HPDE6-E6E7 (cell line): ENCODE data around the gene MYL6B.
"Not testable (repeated sequence)": the region's sequence is repeated elsewhere in the genome, so short reads cannot be mapped to it uniquely, and the experiment has no call there.

Experiments
- DNase-seq: peaks from one replicate; pipeline ENCODE4 v3.0.0; 2011; ENCODE audit warnings: missing footprints; ENCODE audit errors: extremely low spot score

The MYL6B gene

GRCh38 chr12:56152132-56152755 is at the start of gene MYL6B:
Gene MYL6B (plus strand): TSS chr12:56152587. CDS start chr12:56153919, 1,332 bp downstream.
- DNase-seq: peak; percentile 81

GRCh38 chr12:56102683-56103065 is 49.7 kb upstream of the MYL6B start:
- DNase-seq: no peak

GRCh38 chr12:56103066-56103711 is 49.2 kb upstream of the MYL6B start:
- no peak for DNase-seq

- DNase-seq: no peak
Observed at GRCh38 chr12:56103823-56104108, 48.6 kb upstream of the MYL6B start.

- DNase-seq: peak; percentile 98
Observed at GRCh38 chr12:56104109-56104814, 48.1 kb upstream of the MYL6B start, which contains the start of gene PA2G4. Gene PA2G4 (plus strand): TSS chr12:56104559. CDS start chr12:56104738, 179 bp downstream.

GRCh38 chr12:56104815-56105608 is 47.4 kb upstream of the MYL6B start:
- no peak for DNase-seq

- DNase-seq: no peak
Observed at GRCh38 chr12:56105609-56105902, 46.8 kb upstream of the MYL6B start.

- DNase-seq: no peak
Observed at GRCh38 chr12:56107242-56107641, 45.1 kb upstream of the MYL6B start.

- DNase-seq: peak; percentile 73
Observed at GRCh38 chr12:56110571-56110970, 41.8 kb upstream of the MYL6B start.

- no peak for DNase-seq
Observed at GRCh38 chr12:56114084-56114483, 38.3 kb upstream of the MYL6B start.

- no peak for DNase-seq
Observed at GRCh38 chr12:56115329-56115728, 37.1 kb upstream of the MYL6B start.

GRCh38 chr12:56116267-56117081 is 35.9 kb upstream of the MYL6B start, which contains the start of gene RPL41:
Gene RPL41 (plus strand): TSS chr12:56116633.
- peak; percentile 63 for DNase-seq

- not testable (repeated sequence) for DNase-seq
Observed at GRCh38 chr12:56117082-56117706, 35.2 kb upstream of the MYL6B start.

GRCh38 chr12:56117778-56118687 is 34.4 kb upstream of the MYL6B start, which contains the start of gene ZC3H10:
Gene ZC3H10 (plus strand): TSS chr12:56118266. CDS start chr12:56120563, 2,297 bp downstream.
- DNase-seq: peak; percentile 88

GRCh38 chr12:56118688-56119357 is 33.6 kb upstream of the MYL6B start:
- DNase-seq: no peak

- DNase-seq: peak; percentile 75
Observed at GRCh38 chr12:56119361-56119796, 33.0 kb upstream of the MYL6B start.

GRCh38 chr12:56120158-56120846 is 32.1 kb upstream of the MYL6B start:
- DNase-seq: no peak

- no peak for DNase-seq
Observed at GRCh38 chr12:56121204-56121870, 31.1 kb upstream of the MYL6B start.
